Adrenal gland (tissue), 12 donors: Measurements from ENCODE around the gene TDRD1. TPM values are rescaled to one million over a fixed set of nuclear protein-coding genes. Genes with fewer than 3 reads are reported as not detected.

ENCODE experiments used
- DNase-seq, 7 donors: peaks; one replicate each; pipeline ENCODE4 v3.0.0-alpha.2; 2019 to 2020
- H3K27ac ChIP-seq, 5 donors: fragments of 200-600 bp; sonication (generic) in 4 of 5; 1 replicate in 3 of 5; 2 replicates in 2 of 5; pipeline versions ENCODE4 v1.5.1 to v1.8.0; 2016 to 2020; ENCODE audit warnings: mild to moderate bottlenecking in 1 of 5
- H3K27me3 ChIP-seq: fragments of 200-600 bp; 2 replicates; pipeline ENCODE4 v1.8.0; 2021
- H3K36me3 ChIP-seq, 2 donors: fragments of 200-600 bp; replicated peaks in 1 of 2; 1 replicate in 1 of 2; 2 replicates in 1 of 2; pipeline versions ENCODE4 v1.5.1 to v1.8.0; 2018 to 2022
- H3K4me1 ChIP-seq, 2 donors: fragments of 200-600 bp; replicated peaks in 1 of 2; 1 replicate in 1 of 2; 2 replicates in 1 of 2; pipeline versions ENCODE4 v1.5.1 to v1.8.0; 2018 to 2021
- H3K4me3 ChIP-seq, 4 donors: fragments of 200-600 bp; sonication (generic) in 3 of 4; one replicate each; pipeline ENCODE4 v1.5.1; 2016 to 2018
- H3K9me3 ChIP-seq, 3 donors: fragments of 200-600 bp; sonication (generic) in 1 of 3; replicated peaks in 1 of 3; 1 replicate in 2 of 3; 2 replicates in 1 of 3; pipeline versions ENCODE4 v1.5.1 to v1.8.0; 2016 to 2021
- CTCF ChIP-seq, 6 experiments: fragments of 450-650 bp in 4 of 6; fragments of 200-600 bp in 2 of 6; sonication (generic) in 1 of 6; IDR thresholded peaks; 1 replicate in 5 of 6; 2 replicates in 1 of 6; pipeline versions ENCODE4 v1.5.1 to v1.8.0; 2016 to 2021; ENCODE audit warnings: antibody characterized with exemption in 6 of 6, mild to moderate bottlenecking in 2 of 6, moderate library complexity in 1 of 6
- POLR2A ChIP-seq, 2 donors: fragments of 450-650 bp; IDR thresholded peaks; one replicate each; pipeline ENCODE4 v1.6.1; 2017; ENCODE audit warnings: antibody characterized with exemption in 2 of 2, mild to moderate bottlenecking in 2 of 2, moderate library complexity in 1 of 2
- WGBS, 4 donors: extraction: QIAGEN DNeasy Blood & Tissue Kit in 2 of 4; methylation state at CpG; one replicate each; pipeline versions ENCODE4 v1.1.5 to v1.1.7; 2013 to 2017; 5-methylcytosine and 5-hydroxymethylcytosine counted together
- intact Hi-C, 2 donors: fragments of 100-400 bp; cut with DNase I; formaldehyde crosslinking; loops; one replicate each; pipeline versions ENCODE4 v1.14.1 to v1.15.0; 2022 to 2023
- polyA plus RNA-seq, 3 donors: library from polyadenylated mRNA; stranded (reverse); fragments of 200-250 nt in 2 of 3; fragments of 350-450 nt in 1 of 3; fragmentation: Illumina TruSeq in 1 of 3; extraction: RNeasy Lipid Tissue Mini Kit (QIAGEN cat#74804) in 1 of 3; gene quantifications; one replicate each; pipeline ENCODE4 v1.2.3, GENCODE V29; 2013 to 2014
- total RNA-seq, 9 donors: library from RNA; depleted of rRNA in 4 of 9; stranded (reverse); fragments of >200 nt in 4 of 9; fragments of 120-200 nt in 1 of 9; fragmentation: NEBNext Ultra II Directional in 1 of 9; extraction: Animal tissue kit (Norgen Biotek cat#: 25700) in 1 of 9; gene quantifications; one replicate each; pipeline versions ENCODE4 v1.1.0 to v1.2.4, GENCODE V29; 2013 to 2023
- donor health status: healthy with polysubstance abuse.
- donor health status: Bipolar disorder and iron deficiency.
- donor health status: DM: yes; HTN: yes; CAD: no.
- donor health status: DM: no; HTN: no; CAD: no.
- donor health status: DM: no; HTN: no; CAD: no.
- donor health status: DM: yes; HTN: yes; CAD: no.

TDRD1 gene
- total and polyA plus RNA-seq, 12 donors, result 0.03 to 0.72 (median 0.22) TPM; not detected in 3

- no peak overlapping the region for H3K4me3 ChIP-seq
- peaks cover 0 to 2% of the 10 kb centered on the region in 2 donors for H3K4me1 ChIP-seq
- 92 to 97% (median 95%) methylated on average over 2 of the region's 2 CpGs for WGBS, 4 donors
- intact Hi-C loops, result no loop called here
- H3K9me3 ChIP-seq, result no peaks in the 10 kb centered on the region
- TF ChIP-seq CTCF (IDR thresholded peaks at IDR 0.05) (no peak), POLR2A (IDR thresholded peaks at IDR 0.05) (no peak)
- no peak overlapping the region for H3K27ac ChIP-seq
- peaks cover 0 to 14% of the 10 kb centered on the region in 2 donors for H3K36me3 ChIP-seq
- no peak for DNase-seq
- no peaks in the 10 kb centered on the region for H3K27me3 ChIP-seq
These were observed 21.2 kb upstream of the TDRD1 start for GRCh38 chr10:114157912-114158311.

- no peak for DNase-seq
- no peaks in the 10 kb centered on the region for H3K9me3 ChIP-seq
- peaks cover 0 to 10% of the 10 kb centered on the region in 2 donors for H3K4me1 ChIP-seq
- H3K27ac ChIP-seq, result no peak overlapping the region
- no peaks in the 10 kb centered on the region for H3K36me3 ChIP-seq
- no peak overlapping the region for H3K4me3 ChIP-seq
- no peak for TF ChIP-seq POLR2A (IDR thresholded peaks at IDR 0.05)
- no peak for TF ChIP-seq CTCF (IDR thresholded peaks at IDR 0.05)
- WGBS, 4 donors, result 56 to 67% (median 65%) methylated on average over 2 of the region's 2 CpGs
- no peaks in the 10 kb centered on the region for H3K27me3 ChIP-seq
- intact Hi-C loops, result no loop called here
These were observed 16.1 kb upstream of the TDRD1 start for GRCh38 chr10:114163062-114163461.

GRCh38 chr10:114166043-114166442, 13.1 kb upstream of the TDRD1 start:
- Histone ChIP-seq H3K4me3 (no peak overlapping the region), H3K4me1 (peaks cover 0 to 10% of the 10 kb centered on the region in 2 donors), H3K36me3 (no peaks in the 10 kb centered on the region), H3K27ac (no peak overlapping the region), H3K27me3 (no peaks in the 10 kb centered on the region), H3K9me3 (no peaks in the 10 kb centered on the region)
- intact Hi-C loops, result no loop called here
- TF ChIP-seq POLR2A (IDR thresholded peaks at IDR 0.05), result no peak
- TF ChIP-seq CTCF (IDR thresholded peaks at IDR 0.05), result no peak
- 78 to 82% (median 81%) methylated on average over 3 of the region's 3 CpGs for WGBS, 4 donors
- no peak for DNase-seq

- Histone ChIP-seq H3K27me3 (no peaks in the 10 kb centered on the region), H3K9me3 (no peaks in the 10 kb centered on the region), H3K36me3 (no peaks in the 10 kb centered on the region), H3K27ac (no peak overlapping the region), H3K4me1 (peaks cover 0 to 10% of the 10 kb centered on the region in 2 donors), H3K4me3 (no peak overlapping the region)
- intact Hi-C loops, result no loop called here
- TF ChIP-seq CTCF (IDR thresholded peaks at IDR 0.05), result no peak
- no peak for DNase-seq
- WGBS, 4 donors, result 58 to 71% (median 68%) methylated on average over 3 of the region's 3 CpGs
These were observed 12.7 kb upstream of the TDRD1 start for GRCh38 chr10:114166494-114166893.
